HCT116 (cell line): ENCODE results near the gene COBL. TPM values are rescaled to one million over a fixed set of nuclear protein-coding genes. Genes with fewer than 3 reads are reported as not detected.

ENCODE experiments used
- ATAC-seq: fragments of 200-7000 bp; cut with Tn5 transposase; 2 replicates; pipeline ENCODE4 v1.9.1; 2020; ENCODE audit warnings: mild to moderate bottlenecking, moderate library complexity
- BruUV-seq: library from RNA; stranded (reverse); fragments of 400-500 nt; replicated peaks from 2 replicates; lab custom pipeline; 2021; lab: Mats Ljungman, UMichigan
- CTCF ChIA-PET: fragments of 300-600 bp; sonication (Branson Sonifier 250); formaldehyde crosslinking; loops from one replicate; lab custom pipeline; 2021; ENCODE audit warnings: antibody characterized with exemption; lab: Charles Lee
- POLR2A ChIA-PET: fragments of 300-600, 350-600 bp; sonication (Branson Sonifier 250); formaldehyde crosslinking; loops from one replicate; lab custom pipeline; 2021; ENCODE audit warnings: antibody characterized with exemption; lab: Charles Lee
- RAD21 ChIA-PET, 2 experiments: fragments of 300-600 bp; sonication (Branson Sonifier 250); formaldehyde crosslinking; loops; one replicate each; lab custom pipeline; 2023; ENCODE audit warnings: low total read pairs in 2 of 2; ENCODE audit not compliant: uncharacterized antibody in 2 of 2, unreplicated experiment in 2 of 2, low non-redundant PET in 1 of 2; lab: Charles Lee
- DNase-seq: peaks from one replicate; pipeline ENCODE4 v3.0.0-alpha.2; 2010; ENCODE audit warnings: low read depth, low spot score
- H2AFZ ChIP-seq: fragments of 200-600 bp; shearing (Covaris generic), sonication (generic); 2 replicates; pipeline ENCODE4 v1.6.1; 2017; ENCODE audit warnings: low read depth, mixed run types, mixed read lengths, antibody characterized with exemption, low read length; ENCODE audit not compliant: poor library complexity, severe bottlenecking
- H3K27ac ChIP-seq: 2 replicates; pipeline ENCODE4 v1.5.1; 2012; ENCODE audit warnings: low read depth, low read length
- H3K27me3 ChIP-seq: fragments of 200-600 bp; sonication (generic); 2 replicates; pipeline ENCODE4 v1.6.1; 2016; ENCODE audit warnings: mixed run types, low read length, mixed read lengths; ENCODE audit not compliant: insufficient read depth
- H3K36me3 ChIP-seq, 2 experiments: fragments of 200-500 bp in 1 of 2; fragments of 200-600 bp in 1 of 2; sonication (Bioruptor generic) in 1 of 2; sonication (generic) in 1 of 2; 2 replicates each; pipeline versions ENCODE4 v1.5.1 to v1.6.1; 2014 to 2016; ENCODE audit warnings: low read length in 2 of 2, inconsistent platforms in 1 of 2, mixed read lengths in 1 of 2, mixed run types in 1 of 2; ENCODE audit not compliant: insufficient read depth in 2 of 2, control insufficient read depth in 1 of 2
- H3K4me1 ChIP-seq, 2 experiments: fragments of 200-600 bp in 1 of 2; sonication (generic) in 1 of 2; 2 replicates each; pipeline versions ENCODE4 v1.5.1 to v1.6.1; 2012 to 2017; ENCODE audit warnings: low read length in 2 of 2, inconsistent platforms in 1 of 2, mild to moderate bottlenecking in 1 of 2, mixed read lengths in 1 of 2, mixed run types in 1 of 2, moderate library complexity in 1 of 2; ENCODE audit not compliant: insufficient read depth in 2 of 2, control insufficient read depth in 1 of 2
- H3K4me2 ChIP-seq: fragments of 200-600 bp; sonication (generic); 2 replicates; pipeline ENCODE4 v1.6.1; 2017; ENCODE audit warnings: mixed run types, low read length, mixed read lengths
- H3K4me3 ChIP-seq, 2 experiments: fragments of 200-600 bp in 1 of 2; sonication (generic) in 1 of 2; replicated peaks in 1 of 2; 2 replicates each; pipeline ENCODE4 v1.5.1; 2011 to 2016; ENCODE audit warnings: low read length in 2 of 2, control low read depth in 1 of 2, low read depth in 1 of 2, mild to moderate bottlenecking in 1 of 2, mixed read lengths in 1 of 2, mixed run types in 1 of 2
- H3K79me2 ChIP-seq: fragments of 200-600 bp; sonication (generic); 2 replicates; pipeline ENCODE4 v1.6.1; 2017; ENCODE audit warnings: mild to moderate bottlenecking, mixed run types, low read length, moderate library complexity, mixed read lengths; ENCODE audit not compliant: insufficient read depth
- H3K9ac ChIP-seq: fragments of 200-600 bp; sonication (generic); 2 replicates; pipeline ENCODE4 v1.6.1; 2016; ENCODE audit warnings: low read length, mixed read lengths
- H3K9me2 ChIP-seq: fragments of 200-600 bp; sonication (generic), shearing (Covaris generic); 2 replicates; pipeline ENCODE4 v1.6.1; 2017; ENCODE audit warnings: mixed run types, mild to moderate bottlenecking, moderate library complexity; ENCODE audit not compliant: insufficient read depth
- H3K9me3 ChIP-seq, 2 experiments: fragments of 200-500 bp in 1 of 2; fragments of 200-600 bp in 1 of 2; sonication (Bioruptor generic) in 1 of 2; sonication (generic) in 1 of 2; 2 replicates each; pipeline ENCODE4 v1.6.1; 2014 to 2017; ENCODE audit warnings: low read length in 2 of 2, mixed read lengths in 2 of 2, inconsistent platforms in 1 of 2, low read depth in 1 of 2, mild to moderate bottlenecking in 1 of 2, mixed run types in 1 of 2, moderate library complexity in 1 of 2; ENCODE audit not compliant: control insufficient read depth in 1 of 2, insufficient read depth in 1 of 2
- H4K20me1 ChIP-seq: fragments of 200-600 bp; sonication (generic), shearing (Covaris generic); 2 replicates; pipeline ENCODE4 v1.6.1; 2017; ENCODE audit warnings: mixed run types, mild to moderate bottlenecking, moderate library complexity; ENCODE audit not compliant: insufficient read depth
- CEBPB ChIP-seq: IDR thresholded peaks from 2 replicates; pipeline ENCODE4 v1.6.1; 2012; ENCODE audit warnings: low read depth
- EGR1 ChIP-seq: IDR thresholded peaks from 2 replicates; pipeline ENCODE4 v1.6.1; 2012; ENCODE audit warnings: low read depth
- ELF1 ChIP-seq: IDR thresholded peaks from 2 replicates; pipeline ENCODE4 v1.6.1; 2012; ENCODE audit warnings: low read depth, borderline replicate concordance
- EZH2 ChIP-seq: fragments of 200-600 bp; sonication (generic); IDR thresholded peaks from 2 replicates; pipeline ENCODE4 v1.6.1; 2017; ENCODE audit warnings: antibody characterized with exemption, mixed run types
- POLR2A ChIP-seq: IDR thresholded peaks from 2 replicates; pipeline ENCODE4 v1.7.0; 2011; ENCODE audit warnings: borderline replicate concordance; ENCODE audit not compliant: insufficient read depth, insufficient read length; ENCODE audit errors: extremely low read depth
- SIN3A ChIP-seq: IDR thresholded peaks from 2 replicates; pipeline ENCODE4 v1.6.1; 2012; ENCODE audit warnings: low read depth
- SRF ChIP-seq: IDR thresholded peaks from 2 replicates; pipeline ENCODE4 v1.6.1; 2012; ENCODE audit warnings: low read depth
- TCF7L2 ChIP-seq: IDR thresholded peaks from 2 replicates; pipeline ENCODE4 v1.7.0; 2011; ENCODE audit warnings: borderline replicate concordance, inconsistent platforms; ENCODE audit not compliant: insufficient read depth, insufficient read length; ENCODE audit errors: extremely low read depth
- YY1 ChIP-seq: IDR thresholded peaks from 2 replicates; pipeline ENCODE4 v1.6.1; 2011; ENCODE audit warnings: low read length, low read depth, moderate library complexity, mild to moderate bottlenecking; ENCODE audit not compliant: insufficient replicate concordance; ENCODE audit errors: extremely low read depth
- ZFX ChIP-seq: fragments of 450-650 bp; IDR thresholded peaks from 2 replicates; pipeline ENCODE4 v1.6.1; 2017
- intact Hi-C: fragments of 100-400 bp; cut with micrococcal nuclease; formaldehyde crosslinking; loops from 2 replicates; pipeline ENCODE4 v1.10.0; 2022
- total RNA-seq: library from RNA; stranded (reverse); gene quantifications from one replicate; pipeline ENCODE4 v1.2.1, GENCODE V29; 2021; ENCODE audit not compliant: unreplicated experiment
- TF ChIP-seq, protein P1 (sequence below): IDR thresholded peaks from 2 replicates; pipeline ENCODE4 v1.6.1; 2012
- TF ChIP-seq, protein P2 (sequence below): IDR thresholded peaks from 2 replicates; pipeline ENCODE4 v1.6.1; 2012
- TF ChIP-seq, protein P3 (sequence below), 3 experiments: fragments of 200-600 bp in 1 of 3; sonication (generic) in 1 of 3; IDR thresholded peaks in 2 of 3; conservative IDR thresholded peaks in 1 of 3; 2 replicates each; pipeline ENCODE4 v1.5.1; 2012 to 2017; ENCODE audit warnings: low read depth in 2 of 3, low read length in 2 of 3, antibody characterized with exemption in 1 of 3, borderline replicate concordance in 1 of 3, control low read depth in 1 of 3, mild to moderate bottlenecking in 1 of 3, mixed read lengths in 1 of 3, mixed run types in 1 of 3, moderate library complexity in 1 of 3; ENCODE audit not compliant: insufficient read depth in 1 of 3

COBL gene
- total RNA-seq, 1 experiment from 2014 or later = 19.3 TPM

DNA sequence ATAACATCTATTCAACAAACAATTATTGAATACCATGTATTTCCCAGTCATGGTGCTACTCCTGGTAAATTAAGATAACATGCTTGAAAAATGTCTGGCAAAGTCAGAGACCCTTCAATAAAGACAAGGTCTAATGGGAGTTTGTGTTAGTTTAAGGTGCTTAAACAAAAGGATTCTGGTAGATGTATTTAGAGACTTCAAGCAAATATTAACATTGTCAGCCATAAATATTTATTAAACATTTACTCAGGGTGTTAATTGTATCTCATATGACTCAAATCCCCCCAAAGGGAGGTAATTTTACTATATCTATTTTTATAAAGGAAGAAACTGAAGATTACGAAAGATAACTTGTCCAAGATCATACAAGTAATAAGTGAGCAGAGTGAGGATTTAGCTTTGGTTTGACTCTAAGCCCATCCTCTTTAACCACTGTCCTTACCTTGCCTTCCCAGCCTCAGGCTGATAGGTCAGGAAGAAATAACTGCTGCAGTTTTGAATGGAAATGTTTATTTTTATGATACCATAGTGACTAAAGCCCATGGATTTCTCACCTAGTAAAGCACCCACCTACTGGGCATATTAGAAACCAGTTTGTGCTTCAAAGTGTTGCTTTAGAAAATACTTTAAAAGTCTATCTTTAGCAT is 215.4 kb downstream of the COBL start:
- no peaks in the 10 kb centered on the region for H3K4me1 ChIP-seq
- intact Hi-C loops = no loop called here
- TF ChIP-seq YY1 (no peak), SRF (no peak), TCF7L2 (no peak), ELF1 (no peak), EZH2 (no peak), POLR2A (no peak), ZFX (no peak), SIN3A (no peak), CEBPB (no peak), EGR1 (no peak)
- TF ChIP-seq, protein P1, sequence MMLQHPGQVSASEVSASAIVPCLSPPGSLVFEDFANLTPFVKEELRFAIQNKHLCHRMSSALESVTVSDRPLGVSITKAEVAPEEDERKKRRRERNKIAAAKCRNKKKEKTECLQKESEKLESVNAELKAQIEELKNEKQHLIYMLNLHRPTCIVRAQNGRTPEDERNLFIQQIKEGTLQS = no peak
- TF ChIP-seq, protein P2, sequence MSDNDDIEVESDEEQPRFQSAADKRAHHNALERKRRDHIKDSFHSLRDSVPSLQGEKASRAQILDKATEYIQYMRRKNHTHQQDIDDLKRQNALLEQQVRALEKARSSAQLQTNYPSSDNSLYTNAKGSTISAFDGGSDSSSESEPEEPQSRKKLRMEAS = no peak
- TF ChIP-seq, protein P3, sequence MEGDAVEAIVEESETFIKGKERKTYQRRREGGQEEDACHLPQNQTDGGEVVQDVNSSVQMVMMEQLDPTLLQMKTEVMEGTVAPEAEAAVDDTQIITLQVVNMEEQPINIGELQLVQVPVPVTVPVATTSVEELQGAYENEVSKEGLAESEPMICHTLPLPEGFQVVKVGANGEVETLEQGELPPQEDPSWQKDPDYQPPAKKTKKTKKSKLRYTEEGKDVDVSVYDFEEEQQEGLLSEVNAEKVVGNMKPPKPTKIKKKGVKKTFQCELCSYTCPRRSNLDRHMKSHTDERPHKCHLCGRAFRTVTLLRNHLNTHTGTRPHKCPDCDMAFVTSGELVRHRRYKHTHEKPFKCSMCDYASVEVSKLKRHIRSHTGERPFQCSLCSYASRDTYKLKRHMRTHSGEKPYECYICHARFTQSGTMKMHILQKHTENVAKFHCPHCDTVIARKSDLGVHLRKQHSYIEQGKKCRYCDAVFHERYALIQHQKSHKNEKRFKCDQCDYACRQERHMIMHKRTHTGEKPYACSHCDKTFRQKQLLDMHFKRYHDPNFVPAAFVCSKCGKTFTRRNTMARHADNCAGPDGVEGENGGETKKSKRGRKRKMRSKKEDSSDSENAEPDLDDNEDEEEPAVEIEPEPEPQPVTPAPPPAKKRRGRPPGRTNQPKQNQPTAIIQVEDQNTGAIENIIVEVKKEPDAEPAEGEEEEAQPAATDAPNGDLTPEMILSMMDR (IDR thresholded peaks at IDR 0.05 in 2 of 3, conservative IDR thresholded peaks at IDR 0.05 in 1 of 3; ENCODE audit: borderline replicate concordance in 1 of 3, insufficient read depth in 1 of 3, low read depth in 2 of 3, low read length in 2 of 3) = no peak
- H3K79me2 ChIP-seq = no peaks in the 10 kb centered on the region
- no peak overlapping the region for H2AFZ ChIP-seq
- H3K36me3 ChIP-seq = no peaks in the 10 kb centered on the region
- ChIA-PET POLR2A (no interaction called here), CTCF (interaction anchor here (1.0 kb wide), 1 partner anchor 40 kb away, joined by 3 read pairs; no protein-coding TSS in a partner anchor), RAD21 (no interaction called here)
- ATAC-seq = no peak
- no TSS peak for BruUV-seq
- no peak overlapping the region for H3K9ac ChIP-seq
- no peaks in the 10 kb centered on the region for H3K9me2 ChIP-seq
- H3K27me3 ChIP-seq = no peaks in the 10 kb centered on the region
- DNase-seq = no peak
- no peak overlapping the region for H3K4me2 ChIP-seq
- H4K20me1 ChIP-seq = no peaks in the 10 kb centered on the region
- H3K4me3 ChIP-seq = no peak overlapping the region
- no peak overlapping the region for H3K27ac ChIP-seq
- peaks cover 0 to 5% of the 10 kb centered on the region in 2 experiments; a peak in 1 of 4 replicates for H3K9me3 ChIP-seq
